ENCODE measurements around the gene IGFALS.
"Not testable (repeated sequence)": the region's sequence is repeated elsewhere in the genome, so short reads cannot be mapped to it uniquely, and the experiment has no call there.

IGFALS gene

GRCh38 chr16:1818204-1818872 lies 24.8 kb upstream of the IGFALS start:
- in situ Hi-C loops (cut with MboI; ENCODE audit: low sequenced_read_pairs) = no loop called here

GRCh38 chr16:1817716-1818115 lies 24.2 kb upstream of the IGFALS start:
- in situ Hi-C loops (cut with MboI; ENCODE audit: low sequenced_read_pairs) = no loop called here

GRCh38 chr16:1817276-1817589 lies 23.7 kb upstream of the IGFALS start:
- in situ Hi-C loops (cut with MboI; ENCODE audit: low sequenced_read_pairs) = no loop called here

GRCh38 chr16:1816396-1817275 lies 23.1 kb upstream of the IGFALS start:
- in situ Hi-C loops (cut with MboI; ENCODE audit: low sequenced_read_pairs) = no loop called here

- in situ Hi-C loops (cut with MboI; ENCODE audit: low sequenced_read_pairs) = no loop called here
Observed at GRCh38 chr16:1815461-1815860, 22.0 kb upstream of the IGFALS start.

GRCh38 chr16:1812732-1813163 lies 19.2 kb upstream of the IGFALS start:
- in situ Hi-C loops (cut with MboI; ENCODE audit: low sequenced_read_pairs) = no loop called here

GRCh38 chr16:1810536-1810935 lies 17.0 kb upstream of the IGFALS start:
- in situ Hi-C loops (cut with MboI; ENCODE audit: low sequenced_read_pairs) = no loop called here

- in situ Hi-C loops (cut with MboI; ENCODE audit: low sequenced_read_pairs) = no loop called here
Observed at GRCh38 chr16:1810106-1810505, 16.6 kb upstream of the IGFALS start.

- in situ Hi-C loops (cut with MboI; ENCODE audit: low sequenced_read_pairs) = no loop called here
Observed at GRCh38 chr16:1809281-1809801, 15.8 kb upstream of the IGFALS start.

- in situ Hi-C loops (cut with MboI; ENCODE audit: low sequenced_read_pairs) = no loop called here
Observed at GRCh38 chr16:1808691-1809090, 15.2 kb upstream of the IGFALS start.

GRCh38 chr16:1807626-1808025 lies 14.1 kb upstream of the IGFALS start:
- in situ Hi-C loops (cut with MboI; ENCODE audit: low sequenced_read_pairs) = no loop called here

GRCh38 chr16:1800701-1801100 lies 7.2 kb upstream of the IGFALS start:
- in situ Hi-C loops (cut with MboI; ENCODE audit: low sequenced_read_pairs) = no loop called here

- in situ Hi-C loops (cut with MboI; ENCODE audit: low sequenced_read_pairs) = not testable (repeated sequence)
Observed at GRCh38 chr16:1799263-1799662, 5.8 kb upstream of the IGFALS start.

- in situ Hi-C loops (cut with MboI; ENCODE audit: low sequenced_read_pairs) = no loop called here
Observed at GRCh38 chr16:1794908-1795666, 1.6 kb upstream of the IGFALS start.

- in situ Hi-C loops (cut with MboI; ENCODE audit: low sequenced_read_pairs) = no loop called here
Observed at GRCh38 chr16:1794221-1794871, 841 bp upstream of the IGFALS start.

- in situ Hi-C loops (cut with MboI; ENCODE audit: low sequenced_read_pairs) = no loop called here
Observed at GRCh38 chr16:1792836-1793577, 498 bp downstream of the IGFALS start.

GRCh38 chr16:1791943-1792812 lies 1.3 kb downstream of the IGFALS start:
- in situ Hi-C loops (cut with MboI; ENCODE audit: low sequenced_read_pairs) = no loop called here

- in situ Hi-C loops (cut with MboI; ENCODE audit: low sequenced_read_pairs) = no loop called here
Observed at GRCh38 chr16:1791256-1791942, 2.1 kb downstream of the IGFALS start.

Data from HL-60/S4 treated with retinoic acid at 250 ng/mL for 4 days and 3 days (cell line).